ENCODE results near the gene PACRG.

Gene PACRG

DNA sequence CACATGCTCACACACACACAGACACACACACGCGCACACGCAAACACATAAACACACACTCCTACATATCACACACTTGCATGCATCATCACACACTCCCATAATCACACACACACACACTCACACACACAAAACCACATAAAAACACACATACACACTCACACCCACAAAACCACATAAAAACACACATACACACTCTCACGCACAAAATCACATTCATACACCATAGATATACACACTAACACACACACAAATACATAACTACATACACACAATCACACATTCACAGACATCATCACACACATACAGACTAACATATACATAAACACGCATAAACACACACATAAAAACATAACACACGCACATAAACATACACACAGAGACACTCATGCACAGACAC lies 629.0 kb downstream of the PACRG start:
- in situ Hi-C loops (cut with MboI; ENCODE audit: low sequenced_read_pairs), result no loop called here

- in situ Hi-C loops (cut with MboI; ENCODE audit: low sequenced_read_pairs), result no loop called here
Observed at GRCh38 chr6:163364641-163365040, 636.9 kb downstream of the PACRG start.
